Upper lobe of left lung (tissue), 6 donors: ENCODE measurements around the gene RAPGEF1. TPM values are rescaled to one million over a fixed set of nuclear protein-coding genes. Genes with fewer than 3 reads are reported as not detected.

Source experiments
- ATAC-seq, 2 donors: fragments of 200-7000 bp; cut with Tn5 transposase; one replicate each; pipeline ENCODE4 v1.9.1; 2022; ENCODE audit warnings: mild to moderate bottlenecking in 2 of 2, moderate library complexity in 2 of 2; ENCODE audit not compliant: low FRiP score in 2 of 2
- DNase-seq, 2 donors: peaks; one replicate each; pipeline ENCODE4 v3.0.0-alpha.2; 2019 to 2020
- H3K27ac ChIP-seq, 4 donors: fragments of 200-600 bp; sonication (generic); one replicate each; pipeline ENCODE4 v1.5.1; 2016 to 2019
- H3K27me3 ChIP-seq, 4 donors: fragments of 200-600 bp; sonication (generic); one replicate each; pipeline ENCODE4 v1.5.1; 2017 to 2019
- H3K36me3 ChIP-seq, 4 donors: fragments of 200-600 bp; sonication (generic); one replicate each; pipeline ENCODE4 v1.5.1; 2016 to 2019
- H3K4me1 ChIP-seq, 4 donors: fragments of 200-600 bp; sonication (generic); one replicate each; pipeline ENCODE4 v1.5.1; 2018 to 2019
- H3K4me3 ChIP-seq, 4 donors: fragments of 200-600 bp; sonication (generic); one replicate each; pipeline ENCODE4 v1.5.1; 2017 to 2019; ENCODE audit warnings: mild to moderate bottlenecking in 2 of 4, moderate library complexity in 1 of 4
- H3K9me3 ChIP-seq, 4 donors: fragments of 200-600 bp; sonication (generic); one replicate each; pipeline ENCODE4 v1.5.1; 2018 to 2019
- EP300 ChIP-seq, 4 donors: sonication (generic); formaldehyde crosslinking; IDR thresholded peaks; one replicate each; pipeline ENCODE4 v1.5.1; 2017; ENCODE audit warnings: antibody characterized with exemption in 4 of 4, control low read depth in 2 of 4
- POLR2A ChIP-seq, 4 donors: fragments of 450-650 bp; IDR thresholded peaks; one replicate each; pipeline ENCODE4 v1.5.1; 2016 to 2017; ENCODE audit warnings: antibody characterized with exemption in 4 of 4, mild to moderate bottlenecking in 2 of 4
- POLR2AphosphoS5 ChIP-seq, 2 donors: sonication (generic); formaldehyde crosslinking; IDR thresholded peaks; one replicate each; pipeline ENCODE4 v1.5.1; 2017; ENCODE audit warnings: antibody characterized with exemption in 2 of 2
- WGBS, 2 donors: methylation state at CpG; one replicate each; pipeline ENCODE4 v1.1.5; 2017 to 2018; 5-methylcytosine and 5-hydroxymethylcytosine counted together
- total RNA-seq, 6 donors: library from RNA; depleted of rRNA in 4 of 6; stranded (reverse); fragments of >200 nt in 4 of 6; gene quantifications; one replicate each; pipeline versions ENCODE4 v1.1.0 to v1.2.1, GENCODE V29; 2016 to 2021
- TF ChIP-seq, protein P1 (sequence below), 6 experiments: fragments of 450-650 bp in 4 of 6; fragments of 200-600 bp in 2 of 6; sonication (generic) in 2 of 6; IDR thresholded peaks; one replicate each; pipeline ENCODE4 v1.5.1; 2016 to 2019; ENCODE audit warnings: antibody characterized with exemption in 6 of 6
- donor health status: DM: no; HTN: no; CAD: no; lungs with moderate emphysema.
- donor health status: DM: no; HTN: yes; CAD: no; lungs with severe emphysema.

RAPGEF1 gene
- total RNA-seq, 6 donors from 2014 or later = 82.8 to 161 (median 96.8) TPM

DNA sequence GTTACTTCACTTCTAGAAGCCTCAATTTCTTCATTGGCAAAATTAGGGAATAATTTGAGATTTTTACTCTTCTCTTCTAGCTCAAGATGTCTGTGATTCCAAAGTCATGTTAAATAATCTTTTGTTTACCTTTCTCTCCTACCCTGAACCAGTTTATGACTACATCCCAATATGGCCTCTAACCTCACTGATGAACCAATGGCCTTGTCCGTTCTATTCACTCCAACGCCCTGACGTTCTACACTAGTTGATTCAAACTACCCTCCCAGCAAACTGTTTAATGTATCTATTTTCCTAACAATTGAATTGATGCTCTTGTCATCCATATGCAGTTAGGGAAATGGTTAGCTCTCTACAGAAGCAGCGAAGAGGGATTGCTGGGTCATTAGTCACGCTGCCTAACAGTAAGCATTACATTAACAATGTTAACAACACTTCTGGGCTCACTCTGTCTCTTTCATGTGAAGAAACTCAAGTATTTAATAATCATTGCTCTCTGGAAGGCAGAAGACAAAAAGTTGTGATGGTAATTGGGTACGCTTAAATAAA is 38.0 kb downstream of the RAPGEF1 start:
- Histone ChIP-seq H3K4me3 (no peak overlapping the region), H3K27ac (peak overlapping the region in 3 of 4 donors; percentile 4 to 85 (median 39)), H3K36me3 (no peaks in the 10 kb centered on the region), H3K9me3 (no peaks in the 10 kb centered on the region), H3K4me1 (peaks cover 54 to 92% (median 82%) of the 10 kb centered on the region in 4 donors), H3K27me3 (no peaks in the 10 kb centered on the region)
- WGBS, 2 donors = 94 to 96% methylated on average over 6 of the region's 6 CpGs
- TF ChIP-seq, protein P1, sequence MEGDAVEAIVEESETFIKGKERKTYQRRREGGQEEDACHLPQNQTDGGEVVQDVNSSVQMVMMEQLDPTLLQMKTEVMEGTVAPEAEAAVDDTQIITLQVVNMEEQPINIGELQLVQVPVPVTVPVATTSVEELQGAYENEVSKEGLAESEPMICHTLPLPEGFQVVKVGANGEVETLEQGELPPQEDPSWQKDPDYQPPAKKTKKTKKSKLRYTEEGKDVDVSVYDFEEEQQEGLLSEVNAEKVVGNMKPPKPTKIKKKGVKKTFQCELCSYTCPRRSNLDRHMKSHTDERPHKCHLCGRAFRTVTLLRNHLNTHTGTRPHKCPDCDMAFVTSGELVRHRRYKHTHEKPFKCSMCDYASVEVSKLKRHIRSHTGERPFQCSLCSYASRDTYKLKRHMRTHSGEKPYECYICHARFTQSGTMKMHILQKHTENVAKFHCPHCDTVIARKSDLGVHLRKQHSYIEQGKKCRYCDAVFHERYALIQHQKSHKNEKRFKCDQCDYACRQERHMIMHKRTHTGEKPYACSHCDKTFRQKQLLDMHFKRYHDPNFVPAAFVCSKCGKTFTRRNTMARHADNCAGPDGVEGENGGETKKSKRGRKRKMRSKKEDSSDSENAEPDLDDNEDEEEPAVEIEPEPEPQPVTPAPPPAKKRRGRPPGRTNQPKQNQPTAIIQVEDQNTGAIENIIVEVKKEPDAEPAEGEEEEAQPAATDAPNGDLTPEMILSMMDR (IDR thresholded peaks at IDR 0.05) = no peak
- TF ChIP-seq POLR2A (IDR thresholded peaks at IDR 0.05) = no peak
- no peak for DNase-seq
- no peak for ATAC-seq

DNA sequence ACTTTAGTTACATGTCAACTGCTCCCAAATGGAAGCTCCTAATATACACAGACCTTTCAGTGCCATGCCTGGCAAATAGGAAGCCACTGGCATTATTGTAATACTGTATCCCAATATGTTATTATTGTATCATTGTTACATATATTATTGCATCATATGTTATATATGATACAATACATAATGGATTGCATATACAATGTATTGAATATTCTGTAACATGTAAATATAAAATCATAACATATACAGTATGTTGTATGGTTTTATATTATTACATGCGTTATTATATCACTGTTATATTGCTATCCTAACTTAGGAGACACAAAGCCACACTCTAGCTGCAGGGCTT is 38.5 kb downstream of the RAPGEF1 start:
- DNase-seq (no peak), ATAC-seq (no peak)
- H3K9me3 ChIP-seq = no peaks in the 10 kb centered on the region
- H3K27ac ChIP-seq = peak overlapping the region in 3 of 4 donors; percentile 4 to 85 (median 39)
- no peak for TF ChIP-seq EP300 (IDR thresholded peaks at IDR 0.05)
- TF ChIP-seq, protein P1 (IDR thresholded peaks at IDR 0.05) = no peak
- no peak for TF ChIP-seq POLR2A (IDR thresholded peaks at IDR 0.05)
- no peak for TF ChIP-seq POLR2AphosphoS5 (IDR thresholded peaks at IDR 0.05)
- no peaks in the 10 kb centered on the region for H3K27me3 ChIP-seq
- H3K36me3 ChIP-seq = no peaks in the 10 kb centered on the region
- no peak overlapping the region for H3K4me3 ChIP-seq
- peaks cover 53 to 92% (median 80%) of the 10 kb centered on the region in 4 donors for H3K4me1 ChIP-seq
- 94% methylated on average over 1 of the region's 1 CpG for WGBS, 2 donors

DNA sequence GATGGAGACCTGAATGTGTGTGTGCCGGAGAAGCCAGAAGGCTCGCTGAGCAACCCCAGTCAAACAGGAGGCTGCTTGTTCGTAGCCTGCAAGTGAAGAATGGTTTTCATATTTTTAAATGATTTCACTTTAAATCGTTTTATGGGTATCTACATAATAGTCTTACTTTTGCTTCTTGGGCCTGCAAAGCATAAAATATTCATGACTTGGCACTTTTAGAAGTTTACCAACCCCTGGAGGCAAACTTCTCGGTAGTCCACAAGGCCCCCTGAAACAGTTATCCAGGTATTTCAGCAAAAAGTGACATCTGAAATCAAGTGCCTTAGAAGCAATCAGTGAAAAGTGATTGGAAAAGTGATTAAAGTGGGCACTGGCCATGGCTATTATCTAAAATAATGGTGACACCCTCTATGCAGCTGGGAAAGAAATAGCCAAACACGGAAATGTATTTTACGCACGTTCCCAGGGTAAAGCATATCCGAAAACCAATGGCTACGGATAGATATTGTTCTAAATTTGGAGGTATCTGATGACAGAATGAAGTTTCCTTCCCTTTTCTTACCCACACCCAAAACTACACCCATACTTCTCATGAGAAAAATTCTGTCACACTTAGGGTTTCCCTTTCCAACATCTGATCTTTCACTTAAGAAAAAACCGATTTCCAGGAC is 39.0 kb downstream of the RAPGEF1 start:
- Histone ChIP-seq H3K27me3 (no peaks in the 10 kb centered on the region), H3K27ac (peak overlapping the region; percentile 39 to 85 (median 66)), H3K9me3 (no peaks in the 10 kb centered on the region), H3K4me1 (peaks cover 52 to 92% (median 77%) of the 10 kb centered on the region in 4 donors), H3K36me3 (no peaks in the 10 kb centered on the region), H3K4me3 (no peak overlapping the region)
- 58 to 63% methylated on average over 11 of the region's 11 CpGs for WGBS, 2 donors
- ATAC-seq = no peak
- DNase-seq = no peak
- peak in 1 of 4 donors; percentile 20 for TF ChIP-seq EP300 (IDR thresholded peaks at IDR 0.05)
- no peak for TF ChIP-seq POLR2AphosphoS5 (IDR thresholded peaks at IDR 0.05)

DNA sequence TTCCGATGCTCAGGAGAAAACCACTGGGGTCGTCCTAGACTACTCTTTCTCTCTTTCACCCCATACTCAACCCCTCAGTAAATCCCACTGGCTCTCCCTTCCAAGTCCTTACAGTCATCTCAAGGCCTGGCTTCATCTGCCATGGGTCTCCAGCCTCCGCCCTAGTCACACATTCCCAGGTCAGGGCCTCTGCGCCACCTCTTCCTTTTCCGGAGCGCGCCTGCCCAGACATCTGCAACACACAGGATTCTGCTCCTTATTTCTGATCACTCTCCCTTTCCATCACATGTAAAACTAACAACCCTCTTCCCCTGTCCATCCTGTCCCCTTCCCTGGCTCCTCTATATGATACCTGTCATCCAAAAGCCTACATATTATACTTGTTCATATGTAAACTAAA is 39.8 kb downstream of the RAPGEF1 start:
- H3K4me1 ChIP-seq = peaks cover 47 to 88% (median 72%) of the 10 kb centered on the region in 4 donors
- WGBS, 2 donors = 69 to 82% methylated on average over 7 of the region's 7 CpGs

DNA sequence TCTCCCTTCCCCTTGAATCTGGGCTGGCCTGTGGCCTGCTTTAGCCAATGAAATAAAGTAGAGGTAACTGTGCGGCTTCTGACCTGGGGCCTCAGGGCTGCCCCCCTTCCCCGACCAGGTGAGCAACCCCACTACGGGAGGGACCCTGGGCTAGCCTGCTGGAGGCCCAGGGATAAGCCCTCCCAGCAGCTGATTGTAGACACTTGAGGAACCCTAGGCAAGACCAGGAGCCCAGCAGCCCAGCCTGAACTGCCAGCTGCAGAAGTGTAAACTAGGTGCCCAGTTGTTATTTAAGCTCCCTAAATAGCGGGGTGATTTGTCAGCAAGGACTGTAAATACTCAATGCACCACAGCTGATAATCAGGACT is 41.3 kb downstream of the RAPGEF1 start:
- H3K27me3 ChIP-seq = no peaks in the 10 kb centered on the region
- H3K4me3 ChIP-seq = no peak overlapping the region
- peaks cover 41 to 86% (median 65%) of the 10 kb centered on the region in 4 donors for H3K4me1 ChIP-seq
- ATAC-seq = no peak
- no peak for DNase-seq
- peak overlapping the region; percentile 70 to 85 (median 84) for H3K27ac ChIP-seq
- TF ChIP-seq POLR2AphosphoS5 (IDR thresholded peaks at IDR 0.05) (no peak), EP300 (IDR thresholded peaks at IDR 0.05) (no peak), POLR2A (IDR thresholded peaks at IDR 0.05) (no peak)
- TF ChIP-seq, protein P1 (IDR thresholded peaks at IDR 0.05) = no peak
- no peaks in the 10 kb centered on the region for H3K9me3 ChIP-seq
- 73 to 92% methylated on average over 1 to 4 of the region's 4 CpGs for WGBS, 2 donors
- no peaks in the 10 kb centered on the region for H3K36me3 ChIP-seq

More for the DNA sequence above, 39.8 kb downstream of the RAPGEF1 start:
- ATAC-seq = no peak
- DNase-seq = no peak
- Histone ChIP-seq H3K27ac (peak overlapping the region; percentile 48 to 85 (median 84)), H3K9me3 (no peaks in the 10 kb centered on the region), H3K36me3 (no peaks in the 10 kb centered on the region), H3K4me3 (no peak overlapping the region), H3K27me3 (no peaks in the 10 kb centered on the region)
- TF ChIP-seq POLR2A (IDR thresholded peaks at IDR 0.05) = no peak
- TF ChIP-seq, protein P1 (IDR thresholded peaks at IDR 0.05) = no peak
- no peak for TF ChIP-seq EP300 (IDR thresholded peaks at IDR 0.05)
- TF ChIP-seq POLR2AphosphoS5 (IDR thresholded peaks at IDR 0.05) = no peak
